Measurements from ENCODE around the gene TRIM58. TPM values are rescaled to one million over a fixed set of nuclear protein-coding genes. Genes with fewer than 3 reads are reported as not detected.

The TRIM58 gene
- total and polyA plus RNA-seq, 9 of the 15 experiments (the other 6 are each of a cell fraction or from before 2014, with no cell fraction given): 3.8 to 19.1 (median 7.2) TPM

DNA sequence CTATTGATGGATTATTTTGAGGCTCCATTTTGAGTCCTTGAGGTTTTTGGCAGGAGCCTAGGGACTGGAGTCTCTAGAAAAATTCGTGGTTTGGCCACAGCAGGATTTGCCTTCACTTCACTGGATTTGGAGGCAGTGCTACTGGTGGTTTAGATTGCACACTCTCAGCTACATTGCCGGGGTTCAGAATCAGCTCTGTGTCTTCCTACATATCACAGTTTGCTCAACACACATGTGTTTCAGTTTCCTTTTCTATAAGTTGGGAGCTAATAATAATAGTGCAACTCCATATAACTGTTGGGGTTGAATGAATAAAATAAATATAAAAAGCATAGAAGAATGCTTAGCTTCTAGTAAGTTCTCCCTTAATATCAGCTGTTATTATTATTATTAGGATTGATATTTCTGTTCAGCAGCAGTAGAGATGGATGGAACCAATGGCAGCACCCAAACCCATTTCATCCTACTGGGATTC lies 38.2 kb downstream of the TRIM58 start, which contains the start of gene OR2W3 (continued):
- TF ChIP-seq STAT5B (CRISPR knock-in tag; IDR thresholded peaks at IDR 0.05): no peak

DNA sequence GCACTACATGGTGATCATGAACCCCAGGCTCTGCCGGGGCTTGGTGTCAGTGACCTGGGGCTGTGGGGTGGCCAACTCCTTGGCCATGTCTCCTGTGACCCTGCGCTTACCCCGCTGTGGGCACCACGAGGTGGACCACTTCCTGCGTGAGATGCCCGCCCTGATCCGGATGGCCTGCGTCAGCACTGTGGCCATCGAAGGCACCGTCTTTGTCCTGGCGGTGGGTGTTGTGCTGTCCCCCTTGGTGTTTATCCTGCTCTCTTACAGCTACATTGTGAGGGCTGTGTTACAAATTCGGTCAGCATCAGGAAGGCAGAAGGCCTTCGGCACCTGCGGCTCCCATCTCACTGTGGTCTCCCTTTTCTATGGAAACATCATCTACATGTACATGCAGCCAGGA lies 39.0 kb downstream of the TRIM58 start:
- no peak overlapping the region for H3K4me3 ChIP-seq
- H3K27ac ChIP-seq (ENCODE audit: extremely low read depth, low read depth, low read length): no peak overlapping the region
- TF ChIP-seq ZNF197 (CRISPR knock-in tag; IDR thresholded peaks at IDR 0.05; ENCODE audit: low read depth): no peak
- TF ChIP-seq, protein P1, sequence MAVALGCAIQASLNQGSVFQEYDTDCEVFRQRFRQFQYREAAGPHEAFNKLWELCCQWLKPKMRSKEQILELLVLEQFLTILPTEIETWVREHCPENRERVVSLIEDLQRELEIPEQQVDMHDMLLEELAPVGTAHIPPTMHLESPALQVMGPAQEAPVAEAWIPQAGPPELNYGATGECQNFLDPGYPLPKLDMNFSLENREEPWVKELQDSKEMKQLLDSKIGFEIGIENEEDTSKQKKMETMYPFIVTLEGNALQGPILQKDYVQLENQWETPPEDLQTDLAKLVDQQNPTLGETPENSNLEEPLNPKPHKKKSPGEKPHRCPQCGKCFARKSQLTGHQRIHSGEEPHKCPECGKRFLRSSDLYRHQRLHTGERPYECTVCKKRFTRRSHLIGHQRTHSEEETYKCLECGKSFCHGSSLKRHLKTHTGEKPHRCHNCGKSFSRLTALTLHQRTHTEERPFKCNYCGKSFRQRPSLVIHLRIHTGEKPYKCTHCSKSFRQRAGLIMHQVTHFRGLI (CRISPR knock-in tag; IDR thresholded peaks at IDR 0.05): no peak
- no peak for TF ChIP-seq RCOR1 (IDR thresholded peaks at IDR 0.05; ENCODE audit: borderline replicate concordance in 1 of 2, low read depth in 2 of 2, low read length in 2 of 2)
- TF ChIP-seq, protein P2, sequence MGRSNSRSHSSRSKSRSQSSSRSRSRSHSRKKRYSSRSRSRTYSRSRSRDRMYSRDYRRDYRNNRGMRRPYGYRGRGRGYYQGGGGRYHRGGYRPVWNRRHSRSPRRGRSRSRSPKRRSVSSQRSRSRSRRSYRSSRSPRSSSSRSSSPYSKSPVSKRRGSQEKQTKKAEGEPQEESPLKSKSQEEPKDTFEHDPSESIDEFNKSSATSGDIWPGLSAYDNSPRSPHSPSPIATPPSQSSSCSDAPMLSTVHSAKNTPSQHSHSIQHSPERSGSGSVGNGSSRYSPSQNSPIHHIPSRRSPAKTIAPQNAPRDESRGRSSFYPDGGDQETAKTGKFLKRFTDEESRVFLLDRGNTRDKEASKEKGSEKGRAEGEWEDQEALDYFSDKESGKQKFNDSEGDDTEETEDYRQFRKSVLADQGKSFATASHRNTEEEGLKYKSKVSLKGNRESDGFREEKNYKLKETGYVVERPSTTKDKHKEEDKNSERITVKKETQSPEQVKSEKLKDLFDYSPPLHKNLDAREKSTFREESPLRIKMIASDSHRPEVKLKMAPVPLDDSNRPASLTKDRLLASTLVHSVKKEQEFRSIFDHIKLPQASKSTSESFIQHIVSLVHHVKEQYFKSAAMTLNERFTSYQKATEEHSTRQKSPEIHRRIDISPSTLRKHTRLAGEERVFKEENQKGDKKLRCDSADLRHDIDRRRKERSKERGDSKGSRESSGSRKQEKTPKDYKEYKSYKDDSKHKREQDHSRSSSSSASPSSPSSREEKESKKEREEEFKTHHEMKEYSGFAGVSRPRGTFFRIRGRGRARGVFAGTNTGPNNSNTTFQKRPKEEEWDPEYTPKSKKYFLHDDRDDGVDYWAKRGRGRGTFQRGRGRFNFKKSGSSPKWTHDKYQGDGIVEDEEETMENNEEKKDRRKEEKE (IDR thresholded peaks at IDR 0.05; ENCODE audit: borderline replicate concordance in 1 of 2, control insufficient read depth in 1 of 2, low read depth in 2 of 2, low read length in 1 of 2): no peak
- no peaks in the 10 kb centered on the region; the same call in none of the 2 replicates for H3K9me3 ChIP-seq (replicated peaks; ENCODE audit: control insufficient read depth, insufficient read depth, low read depth, low read length)
- FAIRE-seq: no peak
- no peaks in the 10 kb centered on the region for H3K79me2 ChIP-seq (ENCODE audit: control insufficient read depth, insufficient read depth, low read length)
- no peak overlapping the region for H3K9ac ChIP-seq (ENCODE audit: insufficient read depth in 1 of 2, low read depth in 2 of 2, low read length in 2 of 2)
- H3K36me3 ChIP-seq (ENCODE audit: control insufficient read depth, insufficient read depth, low read length): no peaks in the 10 kb centered on the region
- no peaks in the 10 kb centered on the region for H3K4me1 ChIP-seq (replicated peaks in 1 of 2; ENCODE audit: control insufficient read depth in 2 of 2, insufficient read depth in 2 of 2, low read length in 2 of 2)
- ATAC-seq: no peak
- POLR2A ChIA-PET: interaction anchor here (1.5 to 1.6 kb wide), 2 partner anchors 9 to 11 kb away, joined by 4 to 6 read pairs; no protein-coding TSS in a partner anchor
- WGBS (ENCODE audit: insufficient coverage, low coverage, missing lambda C conversion rate): 80% methylated on average over 14 of the region's 14 CpGs
- intact Hi-C loops (cut with micrococcal nuclease) (no loop called here), in situ Hi-C loops (cut with MboI) (no loop called here)
- H4K20me1 ChIP-seq (replicated peaks; ENCODE audit: control insufficient read depth, insufficient read depth, low read length): no peaks in the 10 kb centered on the region
- CTCF ChIA-PET (ENCODE audit: low intra/inter-chr PET ratio): no interaction called here
- H3K9me1 ChIP-seq (ENCODE audit: control insufficient read depth, insufficient read depth, low read length): no peaks in the 10 kb centered on the region
- no peak overlapping the region for H2AFZ ChIP-seq (ENCODE audit: low read depth, low read length)
- no peaks in the 10 kb centered on the region for H3K27me3 ChIP-seq (ENCODE audit: control insufficient read depth in 2 of 2, insufficient read depth in 2 of 2, low read length in 2 of 2)
- DNase-seq (ENCODE audit: extremely low read depth in 1 of 4, low spot score in 3 of 4): no peak
- no TSS peak for BruUV-seq (replicated peaks)
- H3K4me2 ChIP-seq (ENCODE audit: insufficient read depth, low read length): no peak overlapping the region
